ENCODE results near the gene RARRES2.

Gene RARRES2

DNA sequence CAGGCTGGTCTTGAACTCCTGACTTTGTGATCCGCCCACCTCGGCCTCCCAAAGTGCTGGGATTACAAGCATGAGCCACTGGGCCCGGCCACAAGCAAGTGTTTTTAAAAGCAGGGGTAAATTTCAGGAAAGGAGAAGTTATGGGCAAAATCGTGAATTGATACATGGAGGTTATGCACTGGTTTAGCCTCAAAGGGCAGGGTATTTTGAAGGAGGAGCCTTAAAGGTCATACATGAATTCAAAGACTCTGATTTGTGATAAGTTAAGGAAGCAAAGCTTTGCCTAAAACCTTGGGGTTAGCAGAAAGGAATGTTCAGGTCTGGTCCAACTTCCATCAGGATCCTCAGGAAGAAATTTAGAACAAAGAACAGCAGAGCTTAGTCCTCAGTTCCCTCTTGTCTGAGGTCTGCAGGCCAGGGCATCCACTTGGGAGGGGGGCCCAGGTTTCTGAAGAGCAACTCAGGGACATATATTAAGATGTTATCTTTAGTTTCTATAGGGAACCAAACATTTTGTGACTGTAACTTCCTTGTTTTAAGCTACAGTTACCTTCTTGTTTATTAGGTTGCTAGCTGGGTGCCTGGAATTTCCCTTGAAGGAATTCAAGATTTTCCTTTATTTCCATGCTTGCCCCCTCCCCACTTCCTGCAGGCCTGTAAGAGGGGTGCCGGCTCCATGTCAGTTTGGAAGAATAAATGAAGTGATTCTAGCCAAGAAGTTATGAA, 24.4 kb upstream of the RARRES2 start:
- no peak for DNase-seq (ENCODE audit: low read depth, low spot score)

DNA sequence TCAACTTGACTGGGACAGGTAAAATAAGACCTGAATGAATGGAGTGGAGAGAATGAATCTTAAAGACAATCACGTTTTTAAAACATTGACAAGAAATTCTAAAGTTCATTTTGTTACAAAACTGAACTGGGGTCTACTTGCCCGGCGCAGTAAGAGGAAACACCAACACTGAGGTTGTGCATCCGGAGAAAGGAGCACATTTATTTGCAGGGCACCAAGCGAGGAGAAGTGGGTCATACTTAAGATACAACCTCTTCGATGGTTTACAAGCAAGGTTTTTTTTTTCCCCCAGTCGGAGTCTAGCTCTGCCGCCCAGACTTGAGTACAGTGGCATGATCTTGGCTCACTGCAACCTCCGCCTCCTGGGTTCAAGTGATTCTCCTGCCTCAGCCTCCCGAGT, 23.8 kb upstream of the RARRES2 start:
- no peak for DNase-seq (ENCODE audit: low read depth, low spot score)

More for the DNA sequence above, 24.4 kb upstream of the RARRES2 start:
- no peak overlapping the region for H3K4me3 ChIP-seq (ENCODE audit: low read length)

GRCh38 chr7:150363872-150364271, 22.4 kb upstream of the RARRES2 start:
- DNase-seq (ENCODE audit: low read depth, low spot score), result peak; percentile 66
- peak overlapping the region; percentile 13; the same call in 1 of the 2 replicates for H3K4me3 ChIP-seq (ENCODE audit: low read length)

More for the DNA sequence above, 23.8 kb upstream of the RARRES2 start:
- no peak overlapping the region for H3K4me3 ChIP-seq (ENCODE audit: low read length)

DNA sequence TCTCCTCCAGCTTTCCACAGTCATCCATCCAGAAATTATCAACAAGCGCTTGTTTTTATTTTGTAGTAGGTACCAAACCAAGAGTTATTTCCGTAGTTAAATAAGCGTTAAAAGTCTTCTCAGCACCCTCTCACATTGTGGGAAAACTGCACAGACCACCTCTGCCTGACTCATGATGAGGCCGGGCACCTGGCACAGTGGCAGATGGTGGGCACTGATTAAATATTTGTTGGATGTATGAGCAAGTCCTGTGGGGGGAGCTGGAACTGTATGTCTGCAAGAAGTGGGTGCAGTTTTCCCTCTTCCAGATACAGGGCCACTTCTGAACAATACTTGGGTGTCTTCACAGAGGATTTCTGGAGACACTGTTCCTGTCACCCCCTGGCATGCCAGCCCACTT, 21.9 kb upstream of the RARRES2 start:
- DNase-seq (ENCODE audit: low read depth, low spot score), result peak; percentile 85
- H3K4me3 ChIP-seq (ENCODE audit: low read length), result peak overlapping the region; percentile 13; the same call in 1 of the 2 replicates

DNA sequence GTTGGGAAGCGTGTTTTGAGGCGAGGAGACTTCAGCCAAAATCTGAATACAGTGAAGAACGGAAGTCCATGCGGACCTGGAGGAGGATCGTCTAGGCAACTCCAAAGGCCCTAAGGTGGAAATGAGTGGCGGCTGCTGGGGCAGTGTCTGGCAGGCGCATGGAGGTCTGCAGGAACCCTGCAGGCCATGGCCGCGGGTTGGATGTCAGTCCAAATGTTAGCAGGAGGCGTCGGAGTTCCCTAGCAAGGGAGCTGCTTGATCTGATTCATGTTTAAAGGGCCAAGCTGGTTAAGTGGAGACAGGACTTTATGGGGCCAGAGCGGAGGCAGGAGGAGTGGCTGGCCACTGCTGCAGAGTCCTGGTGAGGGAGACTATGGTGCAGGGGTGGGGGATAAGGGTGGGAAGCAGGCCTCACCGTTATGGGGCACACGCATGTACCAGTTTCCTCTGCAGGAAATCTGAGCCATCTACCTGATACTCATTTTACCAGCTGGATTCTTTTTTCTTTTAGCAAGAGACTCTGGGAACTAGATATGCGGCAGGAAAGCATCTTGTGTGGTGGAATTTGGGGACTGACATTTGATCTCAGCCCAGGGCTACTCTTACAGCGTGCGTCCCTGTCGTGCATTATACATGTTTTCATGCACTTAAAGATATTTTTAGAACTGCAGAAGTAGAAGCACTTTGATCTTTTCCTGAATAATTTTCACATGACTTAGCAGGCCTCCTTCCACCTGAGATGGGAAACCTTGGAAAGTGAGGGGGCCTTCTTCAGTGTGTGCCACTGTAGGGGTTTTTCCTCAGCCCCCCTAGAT, 20.6 kb upstream of the RARRES2 start:
- H3K4me3 ChIP-seq (ENCODE audit: low read length), result no peak overlapping the region
- DNase-seq (ENCODE audit: low read depth, low spot score), result no peak

DNA sequence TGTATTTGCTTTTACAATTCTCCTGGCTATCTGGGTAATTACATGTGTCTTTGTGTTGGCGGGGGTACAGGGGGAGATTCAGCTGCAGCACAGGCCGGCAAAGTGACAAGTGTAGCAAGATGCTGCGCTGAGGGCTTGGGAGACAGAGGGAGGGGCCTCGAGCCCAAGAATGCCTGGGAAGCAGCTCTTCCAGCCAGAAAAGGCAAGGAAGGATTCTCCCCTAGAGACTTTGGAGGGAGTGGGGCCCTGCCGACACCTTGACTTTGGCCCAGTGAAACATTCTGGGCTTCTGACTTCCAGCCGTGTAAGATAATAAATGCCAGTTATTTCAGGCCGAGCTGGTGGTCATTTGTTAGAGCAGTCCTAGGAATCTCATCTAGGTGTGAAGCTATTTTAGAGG, 20.0 kb upstream of the RARRES2 start:
- no peak overlapping the region for H3K4me3 ChIP-seq (ENCODE audit: low read length)
- DNase-seq (ENCODE audit: low read depth, low spot score), result no peak

- no peak for DNase-seq (ENCODE audit: low read depth, low spot score)
- no peak overlapping the region for H3K4me3 ChIP-seq (ENCODE audit: low read length)
Measured at GRCh38 chr7:150360363-150361058, 19.1 kb upstream of the RARRES2 start.

- no peak overlapping the region for H3K4me3 ChIP-seq (ENCODE audit: low read length)
Measured at GRCh38 chr7:150359622-150360362, 18.4 kb upstream of the RARRES2 start.

DNA sequence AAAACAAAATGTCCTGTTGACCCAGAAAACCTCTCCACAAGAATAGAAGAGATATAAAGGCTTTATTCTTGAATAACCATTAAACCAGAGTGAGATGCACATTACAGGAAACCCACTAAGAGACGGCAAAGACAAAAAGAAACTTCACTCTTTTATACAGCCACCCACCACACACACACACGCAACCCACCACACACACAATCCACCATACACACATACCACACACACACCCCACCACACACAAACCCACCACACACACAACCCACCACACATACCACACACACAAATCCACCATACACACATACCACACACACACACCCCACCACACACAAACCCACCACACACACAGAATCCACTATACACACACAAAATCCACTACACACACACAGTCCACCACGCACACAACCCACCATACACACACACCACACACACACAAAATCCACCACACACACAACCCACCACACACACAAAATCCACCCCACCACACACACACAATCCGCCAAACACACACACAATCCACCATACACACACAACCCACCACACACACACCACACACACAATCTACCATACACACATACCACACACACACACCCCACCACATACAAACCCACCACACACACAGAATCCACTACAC, 17.7 kb upstream of the RARRES2 start:
- no peak for DNase-seq (ENCODE audit: low read depth, low spot score)
- no peak overlapping the region for H3K4me3 ChIP-seq (ENCODE audit: low read length)

More at GRCh38 chr7:150359622-150360362, 18.4 kb upstream of the RARRES2 start:
- no peak for DNase-seq (ENCODE audit: low read depth, low spot score)

- H3K4me3 ChIP-seq (ENCODE audit: low read length), result no peak overlapping the region
- no peak for DNase-seq (ENCODE audit: low read depth, low spot score)
Measured at GRCh38 chr7:150358433-150358832, 17.0 kb upstream of the RARRES2 start.

GRCh38 chr7:150357771-150358427, 16.5 kb upstream of the RARRES2 start:
- H3K4me3 ChIP-seq (ENCODE audit: low read length), result peak overlapping the region; percentile 11
- no peak for DNase-seq (ENCODE audit: low read depth, low spot score)

DNA sequence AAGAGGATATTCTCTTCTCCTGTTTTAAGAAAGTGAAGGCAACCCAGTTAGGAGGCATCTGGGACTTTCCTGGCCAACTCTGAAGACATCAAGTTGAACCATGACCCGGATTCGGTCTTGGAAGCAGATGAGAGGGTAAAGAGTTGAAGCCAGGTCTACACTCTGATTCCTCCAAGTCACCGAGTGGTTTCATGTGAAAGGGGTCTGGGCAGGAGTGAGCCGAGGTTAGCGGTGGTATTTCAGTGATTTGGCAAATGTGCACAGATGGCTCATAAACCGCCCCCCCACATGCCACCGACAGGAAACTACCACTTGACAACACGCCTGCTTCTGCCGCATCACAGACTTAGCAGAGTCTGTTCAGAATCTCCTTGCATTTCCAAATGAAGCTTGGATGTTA, 15.8 kb upstream of the RARRES2 start:
- peak overlapping the region; percentile 38 for H3K4me3 ChIP-seq (ENCODE audit: low read length)
- peak; percentile 95 for DNase-seq (ENCODE audit: low read depth, low spot score)

- DNase-seq (ENCODE audit: low read depth, low spot score), result peak; percentile 74
- no peak overlapping the region for H3K4me3 ChIP-seq (ENCODE audit: low read length)
Measured at GRCh38 chr7:150356265-150356897, 15.0 kb upstream of the RARRES2 start.

DNA sequence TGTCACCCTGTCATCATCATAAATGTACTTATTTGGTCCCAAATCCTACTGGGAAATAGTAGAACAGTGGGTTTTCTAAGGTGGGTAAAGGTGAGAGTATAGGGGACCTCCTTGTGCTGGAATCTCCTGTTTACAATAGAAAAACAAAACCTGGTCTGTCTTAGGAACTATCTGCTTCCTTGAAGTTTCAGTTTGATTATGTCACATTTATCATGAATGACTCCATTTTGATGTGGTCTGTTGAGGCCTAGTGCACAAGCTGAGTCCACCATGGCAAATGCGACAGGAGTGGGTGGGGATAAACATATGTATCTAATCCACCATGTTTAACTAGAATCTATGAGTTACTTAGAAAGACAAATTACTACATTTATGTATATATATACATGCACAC, 14.2 kb upstream of the RARRES2 start:
- no peak overlapping the region for H3K4me3 ChIP-seq (ENCODE audit: low read length)
- no peak for DNase-seq (ENCODE audit: low read depth, low spot score)

- no peak overlapping the region for H3K4me3 ChIP-seq (ENCODE audit: low read length)
- DNase-seq (ENCODE audit: low read depth, low spot score), result no peak
Measured at GRCh38 chr7:150351587-150352194, 10.3 kb upstream of the RARRES2 start.

- DNase-seq (ENCODE audit: low read depth, low spot score), result no peak
- no peak overlapping the region for H3K4me3 ChIP-seq (ENCODE audit: low read length)
Measured at GRCh38 chr7:150346922-150347321, 5.5 kb upstream of the RARRES2 start.

- no peak overlapping the region for H3K4me3 ChIP-seq (ENCODE audit: low read length)
- DNase-seq (ENCODE audit: low read depth, low spot score), result no peak
Measured at GRCh38 chr7:150345012-150345411, 3.6 kb upstream of the RARRES2 start.
